NCI-H748 treated with DMSO at 0.1 percent for 48 hours (cell line): ENCODE results near the gene ADIPOR2.
A peak's percentile ranks its signal among the peaks of the same experiment; 100 is the strongest.
"Not testable (repeated sequence)": the region's sequence is repeated elsewhere in the genome, so short reads cannot be mapped to it uniquely, and the experiment has no call there.

Source experiments
- DNase-seq: peaks from one replicate; lab custom pipeline; 2025; lab: John Stamatoyannopoulos, UW

Gene ADIPOR2

DNA sequence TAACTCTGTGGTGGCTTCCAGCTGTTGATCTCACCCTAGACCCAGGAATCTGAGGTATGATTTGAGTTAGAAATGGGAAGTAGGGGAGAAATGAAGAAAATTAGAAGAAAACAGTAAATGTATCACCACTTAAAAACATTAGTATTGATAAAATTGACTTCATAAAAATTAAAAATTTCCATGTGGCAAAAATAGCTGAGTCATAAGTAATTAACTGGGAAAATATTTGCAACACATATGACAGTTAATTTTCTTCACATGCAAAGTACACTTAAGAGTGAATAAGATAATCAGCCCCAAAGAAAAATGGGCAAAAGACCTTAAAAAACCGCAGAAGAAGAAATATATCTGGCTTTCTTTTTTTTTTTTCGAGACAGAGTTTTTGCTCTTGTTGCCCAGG lies 25.5 kb upstream of the ADIPOR2 start:
- DNase-seq: no peak

DNA sequence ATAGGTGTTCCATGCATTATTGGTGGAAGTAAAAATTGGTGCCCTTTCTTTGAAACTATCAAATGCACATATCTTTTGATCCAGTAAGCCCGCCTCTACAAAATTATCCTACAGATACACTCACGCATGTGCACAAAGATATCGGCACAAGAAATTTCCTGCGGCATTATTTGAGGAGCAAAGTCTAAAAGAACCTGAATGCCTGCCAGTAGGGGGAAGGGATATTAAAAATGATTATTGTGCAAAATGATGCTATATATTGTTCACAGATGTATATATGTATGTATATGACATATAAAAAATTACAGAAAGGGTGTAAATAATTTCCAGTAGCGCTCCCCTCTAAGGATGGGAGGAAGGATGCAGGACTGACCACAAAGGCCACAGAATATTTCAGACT lies 24.7 kb upstream of the ADIPOR2 start:
- DNase-seq: no peak

DNA sequence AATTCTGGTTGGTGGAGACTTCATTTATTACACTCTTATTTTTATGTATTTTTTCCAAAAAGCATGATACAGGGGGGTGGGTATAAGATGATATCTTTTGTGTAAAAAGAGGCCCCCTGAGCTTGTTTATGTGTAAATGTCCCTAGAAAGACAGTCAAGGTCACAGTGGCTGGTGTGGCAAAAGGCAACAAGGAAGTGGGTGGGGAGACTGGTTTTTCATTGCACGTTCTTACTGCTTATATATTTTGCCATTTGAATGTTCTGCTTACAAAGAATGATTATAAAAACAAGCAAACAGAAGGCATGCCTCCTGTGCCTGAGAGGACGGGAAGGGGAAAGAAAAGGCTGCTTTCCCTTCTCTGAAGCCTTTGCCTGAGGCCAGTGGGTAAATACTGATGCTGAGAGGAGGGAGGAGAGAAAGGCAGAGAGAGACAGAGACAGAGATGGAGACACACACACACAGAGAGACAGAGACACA lies 24.1 kb upstream of the ADIPOR2 start:
- DNase-seq: no peak

DNA sequence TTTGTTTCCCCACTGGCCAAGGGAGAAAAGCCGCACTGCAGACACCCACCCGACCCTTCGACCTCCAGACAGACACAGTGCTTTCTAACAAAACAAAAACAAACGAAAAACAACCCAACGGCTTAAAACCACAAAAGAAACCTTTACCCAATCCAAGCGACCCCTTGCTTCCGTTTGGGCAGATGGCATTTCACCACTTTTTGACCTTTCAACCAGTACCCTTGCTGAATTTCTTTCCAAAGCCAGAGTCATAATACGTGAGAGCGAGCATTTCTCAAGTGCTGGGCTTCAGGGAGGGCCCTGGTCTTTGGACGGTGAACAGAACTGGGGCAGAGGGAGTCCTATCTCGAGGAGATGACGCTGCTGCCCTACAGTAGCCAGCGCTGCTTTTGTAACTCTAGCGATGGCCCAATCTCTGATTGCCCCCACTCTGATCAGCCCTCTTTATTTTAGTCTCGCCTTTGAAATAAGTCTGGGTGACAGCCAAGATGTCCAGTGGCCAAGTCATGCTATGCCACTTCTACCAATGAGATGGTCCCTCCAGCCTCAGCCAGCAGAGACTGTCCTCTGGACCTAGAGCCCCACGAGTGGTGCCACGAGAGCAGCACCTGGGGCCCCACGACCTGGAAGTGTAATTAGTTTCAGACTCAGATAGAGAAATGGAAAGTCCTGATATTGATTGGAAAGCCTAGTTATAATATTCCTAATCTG lies 21.9 kb upstream of the ADIPOR2 start:
- DNase-seq: no peak

DNA sequence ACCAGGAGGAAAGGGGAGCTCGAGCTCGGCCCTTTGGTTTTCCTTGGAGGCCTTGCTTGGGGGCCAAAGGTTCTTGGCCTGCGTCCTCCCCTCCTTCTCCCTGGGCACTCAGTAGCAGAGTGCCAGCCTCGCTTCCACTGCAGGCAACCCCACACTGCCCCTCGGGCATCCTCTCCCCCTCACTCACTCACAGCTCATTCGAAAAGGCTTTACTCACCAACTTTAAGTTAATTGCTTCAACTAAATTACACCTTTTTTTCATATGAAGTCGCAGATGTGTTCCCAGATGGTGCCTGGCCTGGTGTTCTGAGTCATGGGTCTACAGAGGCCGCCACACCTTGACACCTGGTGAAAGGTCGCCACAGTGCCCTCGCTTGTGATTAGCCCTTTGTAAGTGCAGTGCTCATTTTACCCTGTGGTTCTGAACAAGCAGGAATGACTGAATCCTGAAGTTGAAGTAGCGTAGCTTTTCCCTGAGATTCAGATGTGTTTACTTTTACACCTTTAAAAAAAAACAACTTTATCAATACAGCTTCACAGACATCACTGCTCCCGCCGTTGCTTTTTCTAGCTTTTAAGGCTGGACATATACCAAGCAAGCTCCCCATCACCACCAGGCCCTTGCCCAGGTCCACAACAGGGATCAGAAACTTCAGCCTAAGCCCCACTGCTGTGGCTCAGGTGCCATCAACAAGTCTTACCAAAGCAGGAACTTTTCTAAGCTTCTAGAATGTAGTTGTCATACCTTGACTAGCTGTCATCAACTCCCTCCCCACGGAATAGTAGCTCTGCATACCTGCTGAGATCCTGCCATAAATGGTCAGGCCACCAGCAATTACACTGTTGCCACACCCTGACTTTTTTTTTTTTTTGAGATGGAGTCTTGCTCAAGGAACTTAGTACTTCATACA lies 20.3 kb upstream of the ADIPOR2 start:
- no peak for DNase-seq

DNA sequence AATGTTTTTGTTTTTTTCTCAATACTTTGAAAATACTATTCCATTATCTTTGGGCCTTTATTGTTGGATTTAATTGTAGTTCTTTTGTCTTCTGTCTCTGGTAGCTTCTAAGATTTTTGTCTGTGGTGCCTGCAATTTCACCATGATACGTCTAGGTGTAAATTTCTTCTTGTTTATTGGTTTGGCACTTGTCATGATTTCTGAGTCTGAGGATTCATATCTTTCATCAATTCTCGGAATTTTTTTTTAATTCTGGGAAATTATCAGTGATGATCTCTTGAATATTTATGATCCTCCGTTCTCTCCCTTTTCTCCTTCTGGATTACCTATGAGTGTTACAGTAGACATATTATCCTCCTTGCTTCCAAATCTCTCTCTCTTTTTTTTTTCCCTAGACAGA lies 14.8 kb upstream of the ADIPOR2 start:
- DNase-seq: no peak

DNA sequence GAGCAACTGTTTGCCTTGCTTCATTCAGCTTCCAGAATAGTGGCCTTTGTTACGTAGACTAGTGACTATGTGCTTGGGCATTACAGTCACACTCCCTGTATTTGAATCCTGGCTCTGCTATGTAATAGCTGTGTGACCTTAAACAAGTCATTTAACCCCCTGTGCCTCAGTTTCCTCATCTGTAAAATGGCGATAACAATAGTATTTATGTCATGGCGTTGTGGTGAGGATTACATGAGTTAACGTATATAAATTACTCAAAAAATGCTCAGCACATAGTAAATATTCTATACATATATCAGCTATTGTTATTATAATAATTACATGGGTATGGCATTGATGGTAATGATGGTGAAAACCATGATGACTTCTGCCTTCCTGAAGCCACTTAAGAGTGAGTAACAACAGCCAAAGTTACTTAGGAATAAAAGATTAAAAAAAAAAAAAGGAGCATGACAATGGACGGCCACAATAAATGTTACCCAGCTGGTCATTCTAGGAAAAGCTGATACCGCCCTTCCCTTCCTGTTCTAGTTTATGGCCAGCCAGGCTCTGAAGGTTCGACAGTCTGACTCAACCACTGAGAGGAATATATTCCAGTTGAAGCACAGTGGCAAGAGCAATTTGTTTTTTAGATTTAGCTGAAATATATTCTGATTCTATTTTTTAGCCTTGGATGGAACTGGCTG lies 9.9 kb upstream of the ADIPOR2 start:
- no peak for DNase-seq

DNA sequence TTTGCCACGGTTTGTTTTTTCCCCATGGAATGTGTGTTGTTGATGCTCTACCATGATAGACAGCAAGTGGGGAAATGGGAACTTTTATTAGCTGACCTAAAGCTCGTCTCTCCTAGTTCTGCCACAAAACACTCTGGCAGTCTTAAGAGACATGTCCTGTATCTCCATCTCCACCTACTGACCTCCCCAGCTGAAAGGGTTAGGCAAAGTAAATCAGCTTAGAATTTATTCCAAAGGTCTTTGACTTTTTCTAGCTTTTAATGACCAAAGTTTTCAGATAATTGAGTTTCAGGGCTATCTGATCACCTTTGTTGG lies 9.4 kb upstream of the ADIPOR2 start:
- no peak for DNase-seq

DNA sequence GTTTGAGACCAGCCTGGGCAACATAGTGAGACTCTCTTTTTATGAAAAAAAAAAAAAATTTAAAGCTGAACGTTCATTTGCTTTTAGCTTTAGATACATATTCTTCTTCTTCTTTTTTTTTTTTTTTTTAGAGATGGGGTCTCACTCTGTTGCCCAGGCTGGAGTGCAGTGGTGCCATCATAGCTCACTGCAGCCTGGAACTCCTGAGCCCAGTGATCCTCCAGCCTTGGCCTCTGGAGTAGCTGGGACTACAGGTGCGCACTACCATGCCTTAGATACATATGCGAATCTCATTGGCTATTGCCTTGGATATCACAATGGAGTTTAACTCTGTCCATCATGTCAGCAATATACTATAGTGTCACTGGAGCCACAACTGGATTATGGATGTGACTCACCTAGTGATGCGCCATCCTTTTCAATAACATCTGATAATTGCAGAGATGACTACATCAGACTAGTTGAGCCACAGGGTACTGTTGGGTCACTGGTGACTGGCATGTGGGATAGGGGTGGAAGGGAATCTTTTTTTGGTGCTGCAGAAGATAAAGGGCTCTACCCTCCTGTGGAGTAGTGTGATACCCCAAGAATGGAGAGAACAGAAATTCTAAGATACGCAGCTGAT lies 2.7 kb upstream of the ADIPOR2 start:
- DNase-seq: no peak

DNA sequence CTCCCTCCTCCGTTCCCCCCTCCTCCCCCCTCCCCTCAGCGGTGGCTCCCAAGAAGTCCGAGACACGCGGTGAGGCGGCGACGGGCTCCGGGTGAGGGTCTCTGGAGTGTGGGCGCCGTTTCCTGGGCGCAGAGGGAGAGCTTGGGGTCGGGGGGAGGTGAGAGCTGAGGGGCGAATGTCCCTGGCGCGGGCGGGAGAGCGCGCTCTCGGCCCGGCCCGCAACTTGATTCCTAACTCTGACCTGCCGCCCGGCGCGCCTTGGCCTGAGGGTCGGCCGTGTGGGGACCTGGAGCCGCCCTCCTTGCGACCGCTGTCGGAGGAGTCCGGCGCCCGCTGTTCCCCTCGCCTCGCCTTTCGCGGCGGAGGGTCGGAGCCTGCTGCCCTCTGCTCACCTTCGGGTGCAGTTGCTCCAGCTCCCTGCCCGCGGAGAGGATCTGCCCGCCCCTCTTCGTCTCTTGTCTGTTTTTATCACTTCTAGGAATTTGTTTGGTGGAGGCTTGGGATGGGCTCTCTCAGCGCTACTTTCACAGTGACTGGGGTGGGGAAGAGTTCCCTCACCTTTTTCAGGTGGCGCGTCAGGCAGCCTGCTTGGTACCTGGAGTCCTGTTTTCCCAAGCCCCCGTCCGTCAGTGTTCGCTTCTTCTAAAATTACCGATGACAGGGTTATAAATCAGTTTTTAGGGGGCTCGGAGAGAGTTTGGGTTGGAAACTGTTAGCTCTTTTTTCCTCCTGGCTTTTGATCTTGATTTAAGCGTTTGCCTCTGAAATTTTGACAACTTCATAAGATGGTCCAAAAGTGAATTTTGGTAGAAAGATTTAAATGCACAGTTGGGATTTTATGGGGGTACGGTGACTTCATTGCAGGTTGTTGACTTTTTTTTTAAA lies 495 bp downstream of the ADIPOR2 start:
- peak; percentile 2 for DNase-seq

DNA sequence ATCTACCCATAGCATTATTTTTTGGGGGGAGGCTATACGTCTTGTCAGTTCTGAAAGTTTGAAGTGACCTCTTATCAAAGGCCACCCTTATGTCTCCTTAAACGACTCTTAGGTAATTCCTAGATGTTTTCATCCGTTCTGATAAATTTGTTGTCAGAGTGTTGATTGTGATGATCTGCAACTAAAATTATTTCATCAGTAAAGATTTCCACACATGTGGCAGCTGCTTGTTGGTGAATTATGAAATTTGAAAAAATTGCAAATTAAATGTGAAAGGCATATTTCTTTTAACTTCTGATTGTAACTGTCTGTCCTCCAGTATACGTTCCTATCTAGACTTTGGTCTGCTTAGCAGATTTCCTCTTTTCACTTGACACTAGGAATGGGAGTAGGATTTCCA lies 1.4 kb downstream of the ADIPOR2 start:
- no peak for DNase-seq

DNA sequence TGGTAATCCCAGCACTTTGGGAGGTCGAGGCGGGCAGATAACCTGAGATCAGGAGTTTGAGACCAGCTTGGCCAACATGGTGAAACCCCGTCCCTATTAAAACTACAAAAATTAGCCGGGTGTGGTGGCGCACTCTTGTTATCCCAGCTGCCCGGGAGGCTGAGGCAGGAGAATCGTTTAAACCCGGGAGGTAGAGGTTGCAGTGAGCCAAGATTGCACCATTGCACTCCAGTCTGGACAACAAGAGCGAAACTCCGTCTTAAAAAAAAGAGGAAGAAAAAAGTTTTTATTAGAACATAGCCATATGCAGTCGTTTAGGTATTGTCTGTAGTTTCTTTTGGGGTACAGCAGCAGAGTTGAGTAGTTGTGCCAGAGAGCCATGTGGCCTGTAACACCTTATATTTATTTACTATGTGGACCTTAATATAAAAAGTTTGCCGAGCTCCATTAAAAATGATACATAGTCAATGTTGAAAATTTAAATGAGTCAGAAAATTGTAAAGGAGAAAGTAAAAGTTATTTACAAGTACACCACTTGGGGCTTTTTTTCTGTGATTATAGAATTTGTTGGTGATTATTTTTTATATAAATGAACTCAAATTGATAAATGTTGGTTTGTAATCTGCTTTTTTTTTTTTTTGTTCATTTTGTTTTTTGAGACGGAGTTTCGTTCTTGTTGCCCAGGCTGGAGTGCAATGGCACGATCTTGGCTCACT lies 2.2 kb downstream of the ADIPOR2 start:
- DNase-seq: no peak

DNA sequence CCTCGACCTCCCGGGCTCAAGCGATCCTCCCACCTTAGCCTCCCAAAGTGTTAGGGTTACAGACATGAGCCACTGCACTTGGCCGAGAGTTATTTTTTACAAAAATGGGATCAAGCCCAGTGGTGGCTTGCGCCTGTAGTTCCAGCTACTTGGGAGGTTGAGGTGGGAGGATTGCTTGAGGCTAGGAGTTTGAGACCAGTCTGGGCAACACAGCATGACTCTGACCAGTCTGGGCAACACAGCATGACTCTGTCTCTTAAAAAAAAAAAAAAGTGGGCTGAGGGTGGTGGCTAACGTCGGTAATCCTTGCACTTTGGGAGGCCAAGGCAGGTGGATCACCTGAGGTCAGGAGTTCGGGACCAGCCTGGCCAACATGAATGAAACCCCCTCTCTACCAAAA lies 4.2 kb downstream of the ADIPOR2 start:
- not testable (repeated sequence) for DNase-seq

DNA sequence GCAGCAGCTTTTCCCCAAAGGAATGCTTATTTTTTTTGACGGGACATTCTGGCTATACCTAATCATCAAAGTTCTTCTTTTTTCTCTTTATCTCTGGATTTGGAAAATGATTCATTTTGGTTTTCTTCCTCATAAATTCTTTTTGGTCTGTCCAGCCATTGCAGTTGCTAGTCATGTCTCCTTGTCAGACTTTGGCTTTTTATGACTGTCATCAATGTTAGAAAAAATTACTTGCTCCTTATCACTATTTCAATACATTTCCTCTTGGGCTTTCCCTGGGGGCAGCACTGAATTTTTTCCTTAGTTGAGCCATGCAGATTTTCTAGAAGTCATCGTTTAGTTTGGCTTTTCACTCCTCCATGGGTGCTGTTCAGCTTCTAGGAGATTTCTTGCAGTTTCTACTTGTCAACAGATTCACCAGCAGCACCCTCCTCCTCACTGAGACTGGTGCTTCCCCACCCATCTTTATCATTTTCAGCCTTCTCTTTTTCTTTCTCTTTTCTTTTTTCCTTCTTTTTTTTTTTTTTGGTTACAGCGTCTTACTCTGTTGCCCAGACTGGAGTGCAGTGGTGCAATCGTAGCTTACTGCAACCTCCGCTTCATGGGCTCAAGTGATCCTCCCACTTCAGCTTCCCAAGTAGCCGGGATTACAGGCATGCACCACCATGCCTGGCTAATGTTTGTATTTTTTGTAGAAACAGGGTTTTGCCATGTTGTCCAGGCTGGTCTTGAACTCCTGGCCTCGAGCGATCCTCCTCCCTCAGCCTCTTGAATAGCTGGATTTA lies 5.2 kb downstream of the ADIPOR2 start:
- DNase-seq: no peak

DNA sequence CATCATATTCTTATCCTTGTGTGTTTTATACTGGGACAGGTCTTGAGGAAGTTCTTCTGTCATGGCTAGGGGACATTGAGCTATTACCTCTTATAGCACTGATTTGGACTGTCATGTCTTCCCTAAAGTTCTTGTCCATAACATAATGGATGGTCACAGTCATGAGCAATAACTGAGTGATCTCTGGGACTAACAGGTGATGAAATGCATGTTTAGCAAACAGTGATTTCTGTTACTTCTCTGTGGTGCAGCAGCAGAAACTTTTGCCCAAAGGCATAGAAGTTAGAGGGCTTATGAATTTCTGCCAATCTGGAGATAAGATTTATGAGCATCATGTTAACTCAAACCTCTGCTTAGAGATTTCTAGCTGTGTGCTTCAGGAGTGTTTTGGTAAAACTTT lies 5.9 kb downstream of the ADIPOR2 start:
- no peak for DNase-seq

DNA sequence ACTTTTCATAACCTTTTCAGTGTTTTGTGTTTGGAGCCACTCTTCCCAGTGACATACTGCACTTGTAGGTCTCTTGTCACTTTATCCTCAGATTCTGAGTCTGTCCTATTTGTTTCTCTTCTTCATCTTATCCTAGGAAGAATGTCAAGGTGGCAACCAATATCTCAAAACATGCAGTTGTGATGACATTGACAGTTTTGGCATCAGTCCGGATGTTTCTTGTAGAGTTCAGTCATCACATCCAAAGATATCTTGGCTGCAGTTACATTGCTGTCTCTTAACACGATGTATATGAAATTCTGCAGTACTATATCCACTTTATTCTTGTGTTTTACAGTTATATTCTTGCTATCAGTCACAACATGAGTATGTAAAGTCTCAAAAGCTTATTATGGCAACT lies 6.4 kb downstream of the ADIPOR2 start:
- DNase-seq: no peak

DNA sequence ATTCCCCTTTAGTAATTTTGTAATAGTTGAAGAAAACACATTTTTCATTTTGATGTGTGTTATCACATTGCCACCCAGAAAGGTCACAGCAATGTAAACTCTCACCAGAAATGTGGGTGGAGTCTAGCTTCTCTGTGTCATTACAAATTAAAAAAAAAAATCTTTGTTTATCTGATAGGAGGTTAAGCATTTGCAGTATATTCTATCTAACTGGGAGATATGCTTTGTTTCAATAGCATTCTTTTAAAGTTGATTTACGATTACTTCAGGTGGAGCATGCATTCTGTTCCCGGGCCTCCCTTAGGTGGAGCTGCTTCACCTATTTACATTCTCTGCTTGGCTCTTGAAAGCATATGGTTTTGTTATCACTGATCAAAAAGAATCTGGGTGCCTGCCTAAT lies 7.8 kb downstream of the ADIPOR2 start:
- DNase-seq: no peak

DNA sequence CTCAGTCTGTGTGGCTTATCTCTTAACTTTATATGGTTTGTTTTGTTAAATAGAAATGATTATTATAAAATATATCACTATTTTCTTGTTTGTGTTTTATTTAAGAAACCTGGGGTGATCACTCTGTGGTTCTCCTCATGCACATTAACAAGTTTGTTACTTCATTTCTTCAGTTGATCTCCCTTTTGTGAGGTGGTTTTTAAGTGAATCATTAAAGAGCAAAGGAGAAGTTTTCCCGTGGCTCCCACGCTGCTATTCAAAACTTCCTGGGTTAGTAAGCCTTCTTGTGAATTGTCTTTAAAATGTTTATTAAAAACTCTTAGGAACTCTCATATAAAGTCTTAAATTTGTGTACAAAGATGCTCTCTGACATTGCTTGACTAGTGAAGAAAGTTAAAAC lies 11.8 kb downstream of the ADIPOR2 start:
- no peak for DNase-seq

DNA sequence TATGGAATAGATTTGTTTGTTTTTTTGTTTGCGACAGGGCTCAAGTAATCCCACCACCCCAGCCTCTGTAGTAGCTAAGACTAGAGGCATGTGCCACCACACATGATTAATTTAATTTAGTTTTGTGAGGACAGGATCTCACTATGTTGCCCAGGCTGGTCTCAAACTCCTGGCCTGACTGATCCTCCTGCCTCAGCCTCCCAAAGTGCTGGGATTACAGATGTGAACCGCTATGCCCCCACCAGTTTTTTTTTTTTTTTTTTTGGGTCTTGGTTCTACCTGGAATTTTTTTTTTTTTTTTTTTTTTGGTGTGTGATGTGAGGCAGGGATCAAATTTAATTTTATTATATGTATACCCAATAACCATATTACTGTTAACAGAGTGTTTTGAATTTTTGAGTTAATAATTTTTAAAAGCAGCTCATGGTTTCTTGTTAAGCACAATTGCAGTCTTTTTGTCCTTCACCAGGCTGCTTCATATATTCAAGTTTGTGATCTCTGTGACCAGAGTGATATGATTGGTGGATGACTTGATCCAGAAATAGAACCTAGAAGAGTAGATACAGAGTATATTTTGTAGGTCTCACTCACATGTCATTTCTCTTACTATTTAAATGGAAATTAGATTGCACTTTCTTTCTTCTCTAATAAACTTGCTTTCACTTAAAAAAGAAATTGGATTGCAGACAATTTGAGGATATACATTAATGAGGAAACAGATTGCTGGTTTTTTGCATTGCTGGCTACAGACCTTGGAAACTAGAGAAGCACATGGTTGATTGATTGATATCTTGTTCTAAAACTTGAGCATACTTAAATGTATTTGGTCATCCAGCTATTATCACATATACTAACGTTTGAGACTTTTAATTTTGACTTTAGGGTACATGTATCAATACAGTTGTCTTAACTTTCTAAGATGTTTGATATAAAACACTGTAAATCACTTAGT lies 13.2 kb downstream of the ADIPOR2 start:
- no peak for DNase-seq
